G401.6 (cell line): ENCODE measurements around the gene SULT1A1.
"Not testable (repeated sequence)": the region's sequence is repeated elsewhere in the genome, so short reads cannot be mapped to it uniquely, and the experiment has no call there.

ENCODE experiments used
- FAIRE-seq: peaks from 2 replicates; lab custom pipeline; 2012; peaks lifted over from hg19 to GRCh38; lab: Jason Lieb, UNC

Gene SULT1A1

DNA sequence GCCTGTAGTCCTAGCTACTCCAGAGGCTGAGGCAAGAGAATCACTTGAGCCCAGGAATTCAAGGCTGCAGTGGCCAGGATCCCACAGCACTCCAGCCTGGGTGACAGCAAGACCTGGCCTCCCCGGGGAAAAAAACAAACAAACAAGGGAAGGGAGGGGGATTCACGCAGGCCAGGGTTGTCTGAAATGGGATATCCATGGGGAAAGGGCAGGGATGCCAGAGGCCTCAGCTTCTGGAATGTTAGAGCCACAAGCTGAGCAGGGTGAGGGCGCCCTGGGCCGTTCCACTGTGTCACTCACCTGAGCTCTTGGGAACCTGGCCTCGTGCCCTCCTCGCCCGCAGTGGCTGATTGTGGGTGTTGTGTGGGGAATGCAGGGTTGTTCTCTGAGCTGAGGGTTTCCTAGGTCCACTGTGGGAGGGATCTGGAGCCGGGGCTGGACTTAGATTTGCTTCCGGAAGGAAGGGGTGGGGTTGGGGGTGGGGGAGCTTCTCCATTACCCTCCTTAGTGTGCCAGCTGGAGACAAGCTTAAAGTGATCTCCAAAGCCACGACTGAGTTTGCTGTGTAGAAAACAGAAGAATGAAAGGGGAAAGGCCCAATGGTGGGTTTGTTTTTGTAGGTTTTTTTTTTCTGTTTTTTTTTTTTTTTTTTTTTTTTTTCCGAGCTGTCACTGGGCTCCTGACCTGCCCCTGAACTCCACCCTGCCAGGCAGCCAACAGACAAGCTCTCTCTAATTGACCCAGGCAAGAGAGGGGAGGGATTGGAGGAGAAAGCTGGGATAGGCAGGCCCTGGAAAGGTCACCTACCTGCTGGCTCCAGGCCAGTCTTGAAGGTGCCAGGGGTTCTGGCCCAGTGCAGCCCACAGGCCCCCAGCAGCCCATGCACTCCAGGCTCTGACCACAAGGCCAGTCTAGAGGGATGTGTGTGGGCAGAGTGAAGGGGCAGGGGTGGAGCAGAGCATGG lies at the start of gene SULT1A1:
Gene SULT1A1, minus strand, starts transcription at position 414 of the 964 bp plus-strand sequence. CDS start 1,189 bp downstream, outside the sequence.
- no peak for FAIRE-seq

DNA sequence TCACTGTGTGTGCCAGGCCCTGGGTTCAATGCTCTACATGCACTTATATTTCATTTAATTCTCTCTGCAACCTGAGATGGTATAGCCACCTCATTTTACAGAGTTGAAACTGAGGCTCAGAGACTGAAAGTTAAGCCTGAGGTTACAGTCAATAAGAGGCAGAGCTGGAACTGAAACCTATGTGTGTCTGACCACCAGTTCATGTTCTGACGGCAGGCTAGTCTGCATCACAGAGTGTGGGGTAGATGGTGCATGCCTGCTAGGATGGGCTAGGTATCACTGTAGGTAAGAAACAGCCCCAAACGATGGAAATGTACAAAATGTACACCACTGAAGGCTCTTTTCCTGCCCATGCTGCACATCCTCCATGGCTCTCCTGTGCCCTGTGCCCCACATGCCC lies 30.1 kb upstream of the SULT1A1 start:
- not testable (repeated sequence) for FAIRE-seq

DNA sequence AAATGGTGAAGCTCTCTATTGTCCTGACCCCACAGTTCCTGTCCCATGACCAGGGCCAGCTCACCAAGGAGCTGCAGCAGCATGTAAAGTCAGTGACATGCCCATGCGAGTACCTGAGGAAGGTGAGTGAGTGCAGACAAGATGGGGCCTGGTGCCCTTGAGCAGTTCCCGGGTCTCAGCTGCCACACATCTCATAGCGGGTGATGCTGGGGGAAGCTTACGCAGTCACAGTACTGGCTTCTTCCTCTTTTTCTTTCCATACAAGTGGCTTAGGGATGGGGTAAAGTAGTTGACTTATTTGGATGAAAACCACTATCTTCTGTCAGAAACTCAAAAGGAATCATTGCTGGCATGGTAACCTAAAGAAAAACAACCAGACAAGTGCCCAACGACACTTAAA lies 28.5 kb upstream of the SULT1A1 start:
- not testable (repeated sequence) for FAIRE-seq

DNA sequence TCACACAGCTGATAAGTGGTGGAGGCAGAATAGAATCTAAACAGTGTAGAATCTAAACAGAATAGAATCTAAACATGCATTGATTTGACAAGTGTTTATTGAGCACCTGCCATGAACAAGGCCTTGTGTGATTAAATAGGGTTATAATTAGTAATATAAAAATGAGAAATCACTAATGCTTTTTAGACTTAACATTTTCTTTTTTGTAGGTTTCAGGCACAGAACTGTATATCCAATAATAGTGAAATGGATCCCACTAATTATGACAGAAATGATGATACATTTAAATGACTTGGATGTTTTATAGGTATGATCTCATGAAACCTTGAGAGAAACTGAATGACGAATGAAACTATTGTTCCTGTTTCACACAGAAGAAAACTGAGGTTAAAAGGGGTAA lies 27.9 kb upstream of the SULT1A1 start, which contains the start of gene NPIPB8:
Gene NPIPB8, plus strand, starts transcription at position 301 of the 400 bp plus-strand sequence. CDS start 296 bp downstream, outside the sequence.
- not testable (repeated sequence) for FAIRE-seq

DNA sequence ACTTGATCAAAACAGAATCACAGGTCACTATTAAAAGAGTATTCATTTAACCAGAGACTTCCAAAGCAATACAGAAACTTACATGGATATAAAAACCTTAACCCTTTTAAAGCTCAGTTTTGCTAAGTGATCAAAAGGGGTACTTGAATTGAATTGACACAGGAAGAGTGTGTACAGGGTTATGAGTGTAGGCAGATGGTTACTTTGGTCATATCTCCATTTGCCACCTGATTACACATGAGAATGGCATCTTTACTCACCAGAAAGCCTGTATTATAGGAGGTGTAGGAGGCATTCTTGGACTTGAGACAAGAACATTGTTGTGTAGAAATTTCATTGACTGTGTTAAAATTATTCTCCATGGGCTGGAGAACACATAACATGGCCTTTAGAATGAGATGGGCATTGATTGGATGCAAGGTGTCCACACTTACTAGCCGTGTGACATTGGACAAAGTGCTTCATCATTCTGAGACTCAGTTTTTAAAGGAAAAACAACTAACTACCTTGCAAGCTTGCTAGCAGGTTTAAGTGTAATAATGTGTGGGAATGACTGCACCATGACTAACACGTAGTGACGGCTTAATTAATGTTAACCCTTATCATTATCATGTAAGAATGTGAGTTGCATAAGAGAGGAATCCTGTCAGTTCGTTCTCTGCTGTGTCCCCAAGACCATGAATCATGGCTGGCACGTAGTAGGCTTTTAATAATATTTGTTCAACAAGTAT lies 26.4 kb upstream of the SULT1A1 start:
- FAIRE-seq = not testable (repeated sequence)

- not testable (repeated sequence) for FAIRE-seq
These were observed 21.1 kb upstream of the SULT1A1 start for GRCh38 chr16:28630905-28631304.

- no peak for FAIRE-seq
These were observed 13.4 kb upstream of the SULT1A1 start for GRCh38 chr16:28623172-28623711.

GRCh38 chr16:28622532-28623171 lies 12.8 kb upstream of the SULT1A1 start:
- FAIRE-seq = not testable (repeated sequence)

GRCh38 chr16:28621481-28622155 lies 11.8 kb upstream of the SULT1A1 start:
- FAIRE-seq = no peak

- not testable (repeated sequence) for FAIRE-seq
These were observed 10.5 kb upstream of the SULT1A1 start for GRCh38 chr16:28620316-28620715.

- no peak for FAIRE-seq
These were observed 8.0 kb upstream of the SULT1A1 start for GRCh38 chr16:28617874-28618273.

DNA sequence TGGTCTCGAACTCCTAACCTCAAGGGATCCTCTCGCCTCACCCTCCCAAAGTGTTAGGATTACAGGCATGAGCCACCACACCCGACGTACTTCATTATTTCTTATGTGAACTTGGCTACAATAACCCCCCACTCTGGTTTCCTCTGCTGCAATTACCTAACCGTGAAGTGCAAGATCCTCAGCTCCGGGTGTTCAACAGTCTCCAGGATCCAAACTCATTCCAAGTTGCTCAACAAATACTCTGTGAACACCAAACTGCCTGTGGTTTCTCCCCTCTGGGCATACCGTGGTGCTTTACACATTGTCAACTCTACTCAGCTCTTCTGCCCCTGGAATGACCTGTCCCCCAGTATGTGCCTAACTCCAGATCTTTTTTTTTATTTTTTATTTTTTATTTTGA lies 6.8 kb upstream of the SULT1A1 start:
- no peak for FAIRE-seq

DNA sequence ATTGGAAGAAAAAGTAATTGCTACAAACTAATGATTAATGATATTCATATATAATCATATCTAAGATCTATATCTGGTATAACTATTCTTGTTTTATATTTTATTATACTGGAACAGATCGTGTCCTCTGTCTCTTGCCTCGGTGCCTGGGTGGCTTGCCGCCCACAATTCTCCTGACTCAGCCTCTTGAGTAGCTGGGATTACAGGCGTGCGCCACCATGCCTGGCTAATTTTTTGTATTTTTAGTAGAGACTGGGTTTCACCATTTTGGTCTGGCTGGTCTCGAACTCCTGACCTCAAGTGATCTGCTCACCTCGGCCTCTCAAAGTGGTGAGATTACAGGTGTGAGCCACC lies 6.4 kb upstream of the SULT1A1 start:
- not testable (repeated sequence) for FAIRE-seq

GRCh38 chr16:28615486-28616223 lies 5.8 kb upstream of the SULT1A1 start:
- not testable (repeated sequence) for FAIRE-seq

DNA sequence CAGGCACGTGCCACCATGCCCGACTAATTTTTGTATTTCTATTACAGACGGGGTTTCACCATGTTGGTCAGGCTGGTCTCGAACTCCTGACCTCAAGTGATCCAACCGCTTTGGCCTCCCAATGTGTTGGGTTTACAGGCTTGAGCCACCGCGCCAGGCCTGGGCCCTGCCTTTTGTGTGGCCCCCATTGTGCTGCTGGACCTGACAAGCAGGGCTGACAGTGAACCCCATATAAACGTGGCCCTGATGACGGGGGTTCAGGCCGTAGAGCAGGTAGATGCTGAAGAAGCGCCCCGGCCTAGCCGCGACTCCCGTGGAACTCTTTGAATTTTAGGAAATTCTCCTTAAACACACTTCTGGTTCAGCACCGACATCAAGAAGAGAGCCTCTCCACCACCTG lies 4.7 kb upstream of the SULT1A1 start:
- FAIRE-seq = not testable (repeated sequence)

DNA sequence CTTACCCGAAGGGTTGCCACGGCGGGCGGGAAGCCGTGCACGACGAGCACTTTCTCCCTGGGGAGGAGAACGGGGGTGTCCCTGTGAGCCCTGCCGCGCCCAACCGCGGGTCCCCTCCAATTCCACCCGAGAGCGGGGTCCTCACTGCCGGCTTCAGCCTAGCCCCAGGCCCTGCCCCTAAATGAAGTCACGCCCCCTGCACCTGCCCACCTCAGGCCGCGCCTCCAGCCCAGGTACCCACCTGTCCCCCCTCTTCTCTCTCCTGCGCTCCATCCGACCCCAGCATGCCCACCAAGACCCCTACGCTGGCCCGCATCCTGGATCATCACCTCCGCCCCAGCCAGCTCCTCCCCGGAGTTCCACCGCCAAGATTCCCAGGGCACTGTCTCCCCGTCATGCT lies 4.1 kb upstream of the SULT1A1 start:
- not testable (repeated sequence) for FAIRE-seq

- FAIRE-seq = not testable (repeated sequence)
These were observed 2.8 kb upstream of the SULT1A1 start for GRCh38 chr16:28612359-28613280.

DNA sequence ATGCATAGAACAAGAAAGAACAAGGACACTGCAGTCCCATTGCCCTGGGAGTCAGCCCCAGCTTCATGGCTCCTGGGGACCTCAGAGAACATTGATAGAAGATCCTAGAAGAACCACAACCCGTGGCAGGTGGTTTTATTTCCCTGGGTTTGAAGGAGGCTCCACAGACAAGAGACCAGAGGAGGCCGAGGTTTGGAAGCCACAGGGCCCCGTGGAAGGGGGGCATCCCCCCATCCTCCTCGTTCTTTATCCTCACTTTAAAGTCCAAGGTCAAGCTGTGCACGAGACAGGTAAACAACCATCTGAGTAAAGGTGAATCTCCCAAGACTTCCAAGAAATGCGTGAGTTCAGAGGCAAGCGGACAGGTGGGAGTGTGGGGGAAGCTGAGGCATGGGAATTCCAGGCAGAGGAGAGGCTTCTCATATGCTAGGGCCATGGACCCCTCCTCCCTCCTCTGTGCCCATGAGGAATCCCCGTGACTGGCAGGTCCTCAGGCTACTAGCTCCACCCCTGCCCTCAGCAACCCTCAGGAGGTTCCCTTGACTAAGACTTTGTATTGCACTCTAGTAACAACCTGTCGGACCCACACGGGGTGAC lies 849 bp upstream of the SULT1A1 start:
- FAIRE-seq = no peak

- FAIRE-seq = not testable (repeated sequence)
These were observed 812 bp downstream of the SULT1A1 start for GRCh38 chr16:28608867-28609596.
